ENCODE measurements around the gene UBXN1. TPM values are rescaled to one million over a fixed set of nuclear protein-coding genes. Genes with fewer than 3 reads are reported as not detected.

Gene UBXN1
- total RNA-seq, 1 experiment from 2014 or later, result 118 TPM

- H3K79me1 ChIP-seq (ENCODE audit: insufficient read depth, low read depth, low read length, poor library complexity, severe bottlenecking), result no peaks in the 10 kb centered on the region
- Mint-ChIP-seq H3K4me3 (peak overlapping the region; percentile 79 to 91), H3K36me3 (ENCODE audit: insufficient read depth in 1 of 3, low read depth in 3 of 3) (peaks cover 22 to 36% (median 24%) of the 10 kb centered on the region in 3 experiments), H3K27ac (peak overlapping the region; percentile 92 to 97 (median 97)), H3K9me3 (no peaks in the 10 kb centered on the region; a peak in 1 of 5 replicates), H3K27me3 (ENCODE audit: low read depth) (no peaks in the 10 kb centered on the region), H3K4me1 (peaks cover 39 to 44% of the 10 kb centered on the region in 2 experiments)
- no peak overlapping the region for H3K23ac ChIP-seq (ENCODE audit: insufficient read length, low read depth, low read length)
- peaks cover 2% of the 10 kb centered on the region; the same call in 1 of the 2 replicates for H3K4me1 ChIP-seq (ENCODE audit: insufficient read depth, low read length)
- H3K18ac ChIP-seq (ENCODE audit: insufficient read length, low read depth, low read length), result peak overlapping the region; percentile 37
- no peak overlapping the region for H3K4ac ChIP-seq (ENCODE audit: low read depth, low read length)
- peak overlapping the region; percentile 71 for H3K9ac ChIP-seq (ENCODE audit: extremely low read depth, insufficient read length, low read length)
- no peak overlapping the region for H2BK20ac ChIP-seq (ENCODE audit: low read depth, low read length, poor library complexity, severe bottlenecking)
- no peak overlapping the region for H4K91ac ChIP-seq (ENCODE audit: insufficient read length, low read depth, low read length)
- H3K4me2 ChIP-seq (ENCODE audit: insufficient read depth, insufficient read length, low read length), result peak overlapping the region; percentile 99
- no peak overlapping the region for H2BK120ac ChIP-seq (ENCODE audit: low read depth, low read length, poor library complexity, severe bottlenecking)
- peak overlapping the region; percentile 69 for H3K14ac ChIP-seq (ENCODE audit: insufficient read depth, low read length)
- H2AK5ac ChIP-seq (ENCODE audit: insufficient read length, low read length), result no peak overlapping the region
- H3K23me2 ChIP-seq (ENCODE audit: insufficient read length, low read depth, low read length, poor library complexity, severe bottlenecking), result peaks cover 28% of the 10 kb centered on the region
- no peak overlapping the region for H4K5ac ChIP-seq (ENCODE audit: insufficient read length, low read depth, low read length)
- H2AFZ ChIP-seq (ENCODE audit: low read length), result no peak overlapping the region
- no CpG with 5 or more reads among the region's 73 CpGs for WGBS (ENCODE audit: extremely low coverage, insufficient read length, low lambda C conversion rate)
- no peak overlapping the region for H3K56ac ChIP-seq (ENCODE audit: insufficient read length, low read depth, low read length)
- H3K27ac ChIP-seq (ENCODE audit: insufficient read length, low read depth, low read length), result no peak overlapping the region
- no peak overlapping the region for H2BK15ac ChIP-seq (ENCODE audit: low read depth, low read length)
- no peaks in the 10 kb centered on the region for H4K20me1 ChIP-seq (ENCODE audit: control insufficient read depth, insufficient read depth, insufficient read length)
- no peaks in the 10 kb centered on the region for H3K27me3 ChIP-seq (ENCODE audit: insufficient read depth, low read length)
- no peaks in the 10 kb centered on the region for H3K9me3 ChIP-seq (ENCODE audit: control insufficient read depth, low read depth, low read length)
- H3K79me2 ChIP-seq (ENCODE audit: insufficient read depth, low read length), result no peaks in the 10 kb centered on the region; the same call in 1 of the 2 replicates
- no peak overlapping the region for H2BK5ac ChIP-seq (ENCODE audit: insufficient read length, low read length)
- TF ChIP-seq CTCF (conservative IDR thresholded peaks at IDR 0.05), result no peak
- no peak overlapping the region for H2BK12ac ChIP-seq (ENCODE audit: insufficient read length, low read depth, low read length)
- DNase-seq, result peak; percentile 95
- no peak overlapping the region for H4K8ac ChIP-seq (replicated peaks; ENCODE audit: insufficient read length, low read depth, low read length)
- H3T11ph ChIP-seq (ENCODE audit: low read length), result no peak overlapping the region
Observed at GRCh38 chr11:62705880-62706849, 27.3 kb upstream of the UBXN1 start.
